GM10266 (cell line): Measurements from ENCODE around the gene SETD3.
A peak's percentile ranks its signal among the peaks of the same experiment; 100 is the strongest.

ENCODE experiments used
- DNase-seq: peaks from one replicate; pipeline ENCODE4 v3.0.0; 2012; ENCODE audit errors: extremely low spot score
- CTCF ChIP-seq: IDR thresholded peaks from 2 replicates; pipeline ENCODE4 v1.5.1; 2012; ENCODE audit warnings: mild to moderate bottlenecking, low read depth; ENCODE audit not compliant: control insufficient read depth, insufficient read depth; ENCODE audit errors: missing control alignments

SETD3 gene

DNA sequence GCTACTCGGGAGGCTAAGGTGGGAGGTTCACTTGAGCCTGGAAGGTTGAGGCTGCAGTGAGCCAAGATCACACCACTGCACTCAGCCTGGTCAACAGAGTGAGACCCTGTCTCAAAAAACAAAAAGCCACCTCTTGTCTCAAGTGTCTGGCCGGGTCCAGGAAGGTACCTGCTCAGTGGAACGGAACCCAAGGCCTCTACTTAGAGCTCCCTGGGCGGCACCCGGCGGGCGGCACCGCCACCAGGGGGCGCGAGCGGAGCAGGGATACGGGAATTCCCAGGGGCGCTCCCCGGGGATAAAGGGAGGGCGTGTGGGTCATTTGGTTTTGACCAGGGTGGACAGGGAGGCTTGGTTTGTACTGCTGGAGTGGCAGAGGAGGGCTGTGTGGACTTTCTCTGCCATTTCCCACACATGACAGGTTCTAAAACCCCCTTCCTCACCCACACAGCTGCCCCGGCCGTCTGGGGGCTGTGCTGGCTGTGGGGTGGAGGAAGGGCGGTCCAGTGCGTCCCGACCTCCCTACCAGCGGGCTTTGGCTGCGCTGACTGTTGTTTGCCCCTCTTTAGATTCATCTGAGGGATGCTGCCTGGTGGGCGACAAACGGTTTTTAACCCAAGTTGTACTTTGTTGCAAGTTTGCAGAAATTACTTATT lies 91.4 kb downstream of the SETD3 start:
- DNase-seq = peak; percentile 69
- TF ChIP-seq CTCF = peak; percentile 82

DNA sequence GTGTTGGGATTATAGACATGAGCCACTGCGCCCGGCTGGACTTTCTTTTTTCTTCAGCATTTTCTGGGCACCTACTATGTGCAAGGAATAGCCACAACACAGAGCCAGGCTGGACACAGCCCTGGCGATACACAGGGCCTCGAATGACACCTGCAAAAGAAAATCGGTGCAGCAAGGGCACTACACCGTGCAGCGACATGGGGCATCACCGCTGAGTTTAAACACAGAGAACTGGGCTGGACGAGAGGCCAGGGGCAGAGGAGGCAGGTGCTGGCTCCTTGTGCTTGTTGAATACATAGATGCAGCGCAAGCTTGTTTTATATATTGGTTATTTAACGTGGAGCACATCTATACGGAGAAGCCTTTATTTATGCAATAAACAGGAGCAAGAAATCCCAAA lies 92.4 kb downstream of the SETD3 start:
- no peak for DNase-seq
- TF ChIP-seq CTCF = no peak

GRCh38 chr14:99387880-99388279 lies 92.8 kb downstream of the SETD3 start:
- no peak for DNase-seq
- no peak for TF ChIP-seq CTCF

GRCh38 chr14:99384450-99385417 lies 95.9 kb downstream of the SETD3 start:
- TF ChIP-seq CTCF = no peak
- no peak for DNase-seq

GRCh38 chr14:99383472-99384449 lies 96.9 kb downstream of the SETD3 start:
- DNase-seq = no peak
- no peak for TF ChIP-seq CTCF

GRCh38 chr14:99382781-99383471 lies 97.7 kb downstream of the SETD3 start:
- no peak for TF ChIP-seq CTCF
- DNase-seq = no peak
